Measurements from ENCODE around the gene NCAPG2.

Gene NCAPG2

DNA sequence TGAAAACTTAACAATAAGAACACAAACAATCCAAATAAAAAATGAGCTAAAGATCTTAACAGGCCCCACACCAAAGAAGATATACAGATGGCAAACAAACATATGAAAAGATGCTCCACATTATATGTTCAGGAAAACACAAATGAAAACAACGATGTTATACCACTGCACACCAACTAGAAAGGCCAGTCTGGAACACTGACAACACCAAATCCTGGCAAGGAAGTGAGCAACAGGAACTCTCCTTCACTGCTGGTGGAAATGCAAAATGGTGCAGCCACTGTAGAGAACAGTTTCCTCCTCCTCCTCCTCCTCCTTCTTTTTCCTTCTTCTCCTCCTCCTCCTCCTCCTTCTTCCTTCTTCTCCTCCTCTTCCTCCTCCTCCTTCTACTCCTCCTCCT is 12.2 kb upstream of the NCAPG2 start:
- H2BK5ac ChIP-seq (ENCODE audit: low read length), result no peak overlapping the region
- no peak overlapping the region for H3K14ac ChIP-seq (ENCODE audit: low read length)
- H3K27ac ChIP-seq (replicated peaks; ENCODE audit: low read length), result no peak overlapping the region
- no peak overlapping the region for H2BK12ac ChIP-seq (ENCODE audit: low read length)
- no peaks in the 10 kb centered on the region for H3K36me3 ChIP-seq (replicated peaks in 1 of 2; ENCODE audit: control insufficient read depth in 2 of 2, insufficient read depth in 2 of 2, low read length in 2 of 2)
- H3K4me1 ChIP-seq (ENCODE audit: control insufficient read depth in 2 of 2, insufficient read depth in 1 of 2, low read depth in 1 of 2, low read length in 2 of 2), result no peaks in the 10 kb centered on the region
- no peak overlapping the region for H3K4me3 ChIP-seq (ENCODE audit: low read length in 2 of 2)
- no peak for DNase-seq (ENCODE audit: low spot score)
- H4K91ac ChIP-seq (ENCODE audit: low read depth, low read length, poor library complexity), result no peak overlapping the region
- H4K8ac ChIP-seq (ENCODE audit: low read depth, low read length), result no peak overlapping the region
- no CpG with 5 or more reads among the region's 1 CpG for WGBS, 2 donors (ENCODE audit: extremely low coverage in 2 of 2, insufficient read length in 2 of 2, insufficient replicate concordance in 1 of 2)
- H3K9ac ChIP-seq (ENCODE audit: low read depth, low read length, poor library complexity), result no peak overlapping the region
- no peak overlapping the region for H3K23ac ChIP-seq (ENCODE audit: low read depth, low read length, poor library complexity)
- no peak overlapping the region for H3K4ac ChIP-seq (ENCODE audit: low read length)
- no peak overlapping the region for H2BK15ac ChIP-seq (ENCODE audit: low read length)
- no peaks in the 10 kb centered on the region for H3K27me3 ChIP-seq (ENCODE audit: control insufficient read depth in 3 of 3, insufficient read depth in 3 of 3, low read depth in 1 of 3, low read length in 3 of 3)
- no peak overlapping the region for H2AK5ac ChIP-seq (ENCODE audit: low read depth, low read length)
- no peak overlapping the region for H3K4me2 ChIP-seq (ENCODE audit: insufficient read depth, low read length, poor library complexity, severe bottlenecking)
- H3K18ac ChIP-seq (ENCODE audit: low read length), result no peak overlapping the region
- H3K9me3 ChIP-seq (replicated peaks in 1 of 2; ENCODE audit: control insufficient read depth in 2 of 2, insufficient read depth in 1 of 2, low read depth in 1 of 2, low read length in 2 of 2), result no peaks in the 10 kb centered on the region
- H2AFZ ChIP-seq (ENCODE audit: low read length), result no peak overlapping the region
- no peak overlapping the region for H2BK120ac ChIP-seq (ENCODE audit: low read depth, low read length)
- H3K79me1 ChIP-seq (ENCODE audit: low read depth, low read length), result no peaks in the 10 kb centered on the region

DNA sequence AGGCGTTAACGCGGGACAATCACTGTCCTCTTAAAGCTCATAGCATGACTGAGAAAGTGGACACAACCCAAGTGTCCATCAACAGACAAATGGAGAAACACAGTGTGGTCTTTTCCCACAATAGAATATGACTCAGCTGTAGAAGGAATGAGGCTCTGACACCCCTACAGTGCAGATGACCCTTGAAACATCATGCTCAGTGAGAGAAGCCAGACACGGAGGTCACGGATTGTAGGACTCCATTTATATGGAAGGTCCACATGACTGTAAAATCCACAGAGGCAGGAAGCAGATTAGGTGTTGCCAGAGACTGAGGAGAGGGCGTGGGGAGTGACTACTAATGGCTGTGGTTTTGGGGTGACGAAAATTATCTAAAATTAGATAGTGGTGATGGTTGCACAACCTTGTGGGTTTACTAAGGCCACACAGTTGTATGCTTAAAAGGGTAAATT is 6.1 kb upstream of the NCAPG2 start:
- Histone ChIP-seq H3K9me3 (replicated peaks in 1 of 2; ENCODE audit: control insufficient read depth in 2 of 2, insufficient read depth in 1 of 2, low read depth in 1 of 2, low read length in 2 of 2) (peaks cover 3 to 11% of the 10 kb centered on the region in 2 donors), H3K27ac (replicated peaks; ENCODE audit: low read length) (no peak overlapping the region), H2BK120ac (ENCODE audit: low read depth, low read length) (no peak overlapping the region), H3K23ac (ENCODE audit: low read depth, low read length, poor library complexity) (no peak overlapping the region), H3K18ac (ENCODE audit: low read length) (no peak overlapping the region), H3K9ac (ENCODE audit: low read depth, low read length, poor library complexity) (no peak overlapping the region), H3K79me1 (ENCODE audit: low read depth, low read length) (no peaks in the 10 kb centered on the region), H2BK15ac (ENCODE audit: low read length) (no peak overlapping the region), H2BK12ac (ENCODE audit: low read length) (no peak overlapping the region), H3K27me3 (ENCODE audit: control insufficient read depth in 3 of 3, insufficient read depth in 3 of 3, low read depth in 1 of 3, low read length in 3 of 3) (no peaks in the 10 kb centered on the region), H4K91ac (ENCODE audit: low read depth, low read length, poor library complexity) (no peak overlapping the region), H2AFZ (ENCODE audit: low read length) (no peak overlapping the region), H3K4me3 (ENCODE audit: low read length in 2 of 2) (no peak overlapping the region), H3K36me3 (replicated peaks in 1 of 2; ENCODE audit: control insufficient read depth in 2 of 2, insufficient read depth in 2 of 2, low read length in 2 of 2) (no peaks in the 10 kb centered on the region), H2BK5ac (ENCODE audit: low read length) (no peak overlapping the region), H3K4ac (ENCODE audit: low read length) (no peak overlapping the region), H3K4me2 (ENCODE audit: insufficient read depth, low read length, poor library complexity, severe bottlenecking) (no peak overlapping the region), H3K14ac (ENCODE audit: low read length) (no peak overlapping the region), H3K4me1 (ENCODE audit: control insufficient read depth in 2 of 2, insufficient read depth in 1 of 2, low read depth in 1 of 2, low read length in 2 of 2) (no peaks in the 10 kb centered on the region), H4K8ac (ENCODE audit: low read depth, low read length) (no peak overlapping the region), H2AK5ac (ENCODE audit: low read depth, low read length) (no peak overlapping the region)
- WGBS, 2 donors (ENCODE audit: extremely low coverage in 2 of 2, insufficient read length in 2 of 2, insufficient replicate concordance in 1 of 2), result no CpG with 5 or more reads among the region's 7 CpGs
- DNase-seq (ENCODE audit: low spot score), result no peak

DNA sequence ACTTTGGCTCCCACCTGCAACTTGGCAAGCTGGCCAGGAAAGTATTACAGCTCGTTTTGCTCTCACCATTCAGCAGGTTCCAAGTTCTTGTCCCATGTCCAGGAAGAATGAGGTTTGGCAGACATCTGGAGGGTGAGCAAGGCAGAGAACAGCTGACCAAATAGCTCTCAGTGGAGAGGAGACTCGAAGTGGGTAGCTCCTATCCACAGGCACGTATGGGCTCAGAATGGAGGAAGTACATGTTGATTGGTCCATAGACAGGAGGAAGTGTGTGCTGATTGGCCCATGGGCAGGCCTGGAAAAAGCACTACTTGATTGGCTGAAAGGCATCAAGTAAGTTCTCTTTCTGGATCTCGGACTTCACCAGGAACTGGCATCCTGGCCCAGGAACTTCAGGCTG is 3.0 kb upstream of the NCAPG2 start:
- WGBS, 2 donors (ENCODE audit: extremely low coverage in 2 of 2, insufficient read length in 2 of 2, insufficient replicate concordance in 1 of 2), result no CpG with 5 or more reads among the region's 4 CpGs
- H4K8ac ChIP-seq (ENCODE audit: low read depth, low read length), result no peak overlapping the region

DNA sequence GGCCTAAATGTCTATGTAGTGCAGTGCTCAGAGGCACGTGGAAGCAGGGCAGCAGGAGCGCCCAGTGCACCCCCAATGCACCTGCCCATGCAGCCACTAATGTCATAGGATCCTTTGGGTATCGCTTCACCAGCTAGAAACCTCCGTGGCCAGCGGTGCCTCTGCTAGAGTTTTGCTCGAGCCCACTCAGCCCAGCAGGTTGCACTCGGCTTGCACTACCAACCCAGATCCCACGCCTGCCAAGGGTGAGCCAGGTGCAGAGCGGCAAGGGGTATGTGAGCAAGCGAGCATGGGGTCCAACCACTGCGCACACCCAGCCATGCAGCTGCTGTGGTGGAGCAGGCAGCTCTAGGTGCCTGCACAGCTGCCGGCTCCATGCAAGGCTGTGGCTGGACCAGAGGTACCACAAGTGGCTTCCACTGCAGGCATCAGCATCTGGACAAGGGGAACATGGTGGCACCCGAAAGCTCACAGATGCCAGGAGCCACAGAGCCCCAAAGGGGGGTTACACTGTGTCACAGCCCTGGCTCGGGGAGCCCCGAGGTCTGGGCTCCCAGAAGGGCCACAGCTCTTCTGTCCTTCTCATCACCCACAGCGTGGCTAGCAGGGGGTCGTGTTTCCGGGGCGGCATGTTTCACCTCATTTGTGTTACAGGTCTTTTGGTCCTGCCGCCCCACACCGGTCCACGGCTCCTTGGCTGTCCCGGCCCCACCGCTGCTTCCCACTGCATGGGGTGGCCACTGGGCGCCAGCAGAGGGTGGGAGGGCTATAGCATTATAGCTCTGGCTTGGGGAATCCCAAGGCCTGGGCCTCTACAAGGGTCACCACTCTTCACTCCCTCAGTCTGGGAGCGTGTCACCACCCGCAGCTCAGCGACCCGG is 2.3 kb upstream of the NCAPG2 start:
- Histone ChIP-seq H2BK5ac (ENCODE audit: low read length) (no peak overlapping the region), H3K4ac (ENCODE audit: low read length) (no peak overlapping the region), H3K9ac (ENCODE audit: low read depth, low read length, poor library complexity) (no peak overlapping the region), H2BK120ac (ENCODE audit: low read depth, low read length) (no peak overlapping the region), H3K18ac (ENCODE audit: low read length) (no peak overlapping the region), H2AFZ (ENCODE audit: low read length) (no peak overlapping the region), H2BK15ac (ENCODE audit: low read length) (no peak overlapping the region), H2BK12ac (ENCODE audit: low read length) (no peak overlapping the region), H3K27ac (replicated peaks; ENCODE audit: low read length) (no peak overlapping the region), H4K91ac (ENCODE audit: low read depth, low read length, poor library complexity) (peak overlapping the region; percentile 23), H2AK5ac (ENCODE audit: low read depth, low read length) (peak overlapping the region; percentile 77), H3K27me3 (ENCODE audit: control insufficient read depth in 3 of 3, insufficient read depth in 3 of 3, low read depth in 1 of 3, low read length in 3 of 3) (no peaks in the 10 kb centered on the region), H3K36me3 (replicated peaks in 1 of 2; ENCODE audit: control insufficient read depth in 2 of 2, insufficient read depth in 2 of 2, low read length in 2 of 2) (peaks cover 0 to 8% of the 10 kb centered on the region in 2 donors), H3K23ac (ENCODE audit: low read depth, low read length, poor library complexity) (peak overlapping the region; percentile 77), H4K8ac (ENCODE audit: low read depth, low read length) (no peak overlapping the region), H3K4me1 (ENCODE audit: control insufficient read depth in 2 of 2, insufficient read depth in 1 of 2, low read depth in 1 of 2, low read length in 2 of 2) (peaks cover 9 to 16% of the 10 kb centered on the region in 2 donors), H3K4me3 (ENCODE audit: low read length in 2 of 2) (no peak overlapping the region), H3K79me1 (ENCODE audit: low read depth, low read length) (peaks cover 6% of the 10 kb centered on the region), H3K14ac (ENCODE audit: low read length) (no peak overlapping the region), H3K4me2 (ENCODE audit: insufficient read depth, low read length, poor library complexity, severe bottlenecking) (no peak overlapping the region), H3K9me3 (replicated peaks in 1 of 2; ENCODE audit: control insufficient read depth in 2 of 2, insufficient read depth in 1 of 2, low read depth in 1 of 2, low read length in 2 of 2) (peaks cover 4 to 11% of the 10 kb centered on the region in 2 donors)
- no peak for DNase-seq (ENCODE audit: low spot score)
- WGBS, 2 donors (ENCODE audit: extremely low coverage in 2 of 2, insufficient read length in 2 of 2, insufficient replicate concordance in 1 of 2), result no CpG with 5 or more reads among the region's 29 CpGs

More for the DNA sequence above, 3.0 kb upstream of the NCAPG2 start:
- Histone ChIP-seq H3K4me2 (ENCODE audit: insufficient read depth, low read length, poor library complexity, severe bottlenecking) (no peak overlapping the region), H2AK5ac (ENCODE audit: low read depth, low read length) (no peak overlapping the region), H2AFZ (ENCODE audit: low read length) (no peak overlapping the region), H2BK5ac (ENCODE audit: low read length) (no peak overlapping the region), H3K36me3 (replicated peaks in 1 of 2; ENCODE audit: control insufficient read depth in 2 of 2, insufficient read depth in 2 of 2, low read length in 2 of 2) (peaks cover 0 to 3% of the 10 kb centered on the region in 2 donors), H3K18ac (ENCODE audit: low read length) (no peak overlapping the region), H3K27ac (replicated peaks; ENCODE audit: low read length) (no peak overlapping the region), H3K79me1 (ENCODE audit: low read depth, low read length) (peaks cover 6% of the 10 kb centered on the region), H3K4me3 (ENCODE audit: low read length in 2 of 2) (no peak overlapping the region), H3K23ac (ENCODE audit: low read depth, low read length, poor library complexity) (no peak overlapping the region), H3K9me3 (replicated peaks in 1 of 2; ENCODE audit: control insufficient read depth in 2 of 2, insufficient read depth in 1 of 2, low read depth in 1 of 2, low read length in 2 of 2) (peaks cover 4 to 11% of the 10 kb centered on the region in 2 donors), H2BK12ac (ENCODE audit: low read length) (no peak overlapping the region), H2BK15ac (ENCODE audit: low read length) (no peak overlapping the region), H2BK120ac (ENCODE audit: low read depth, low read length) (no peak overlapping the region), H3K4me1 (ENCODE audit: control insufficient read depth in 2 of 2, insufficient read depth in 1 of 2, low read depth in 1 of 2, low read length in 2 of 2) (peaks cover 9 to 16% of the 10 kb centered on the region in 2 donors), H3K4ac (ENCODE audit: low read length) (no peak overlapping the region), H3K9ac (ENCODE audit: low read depth, low read length, poor library complexity) (no peak overlapping the region), H3K14ac (ENCODE audit: low read length) (no peak overlapping the region), H4K91ac (ENCODE audit: low read depth, low read length, poor library complexity) (no peak overlapping the region), H3K27me3 (ENCODE audit: control insufficient read depth in 3 of 3, insufficient read depth in 3 of 3, low read depth in 1 of 3, low read length in 3 of 3) (no peaks in the 10 kb centered on the region)
- no peak for DNase-seq (ENCODE audit: low spot score)

All from neuronal stem cell (in vitro differentiated cells).